T-helper 2 cell treated with Interferon-gamma antibody and Interleukin-4, amounts not matched to agents 5 μg/mL and 100 μg/mL, for 36 hours (primary cell): Measurements from ENCODE around the gene XPA.
"Not testable (repeated sequence)": the region's sequence is repeated elsewhere in the genome, so short reads cannot be mapped to it uniquely, and the experiment has no call there.

ENCODE experiments used
- DNase-seq: peaks from one replicate; pipeline ENCODE4 v3.0.0; 2021; ENCODE audit warnings: low spot score
- H3K27ac Mint-ChIP-seq: one replicate; pipeline ENCODE4 v1.8.0; 2021; ENCODE audit warnings: mild to moderate bottlenecking, mixed read lengths
- H3K27me3 Mint-ChIP-seq: one replicate; pipeline ENCODE4 v1.8.0; 2021; ENCODE audit warnings: low read depth, mixed read lengths
- H3K36me3 Mint-ChIP-seq: one replicate; pipeline ENCODE4 v1.8.0; 2021; ENCODE audit warnings: low read depth, mixed read lengths
- H3K4me1 Mint-ChIP-seq: one replicate; pipeline ENCODE4 v1.8.0; 2021; ENCODE audit warnings: low read depth, mixed read lengths
- H3K4me3 Mint-ChIP-seq: one replicate; pipeline ENCODE4 v1.8.0; 2022; ENCODE audit warnings: mild to moderate bottlenecking, moderate library complexity, mixed read lengths
- H3K9me3 Mint-ChIP-seq: one replicate; pipeline ENCODE4 v1.8.0; 2021; ENCODE audit warnings: mixed read lengths

The XPA gene

GRCh38 chr9:97696803-97697601, at the start of gene XPA:
Gene XPA (minus strand): TSS chr9:97697340. CDS start chr9:97697292, 48 bp downstream.
- Mint-ChIP-seq H3K36me3 (peaks cover 20% of the 10 kb centered on the region), H3K4me1 (peaks cover 46% of the 10 kb centered on the region), H3K27me3 (no peaks in the 10 kb centered on the region), H3K9me3 (no peaks in the 10 kb centered on the region), H3K4me3 (peak within 1 kb of the TSS; percentile 92), H3K27ac (peak within 1 kb of the TSS; percentile 87)
- peak; percentile 98 for DNase-seq

- Mint-ChIP-seq H3K9me3 (no peaks in the 10 kb centered on the region), H3K27ac (no peak overlapping the region), H3K4me3 (no peak overlapping the region), H3K27me3 (peaks cover 64% of the 10 kb centered on the region), H3K4me1 (peaks cover 6% of the 10 kb centered on the region), H3K36me3 (no peaks in the 10 kb centered on the region)
- DNase-seq, result no peak
These were observed 47.9 kb upstream of the XPA start for GRCh38 chr9:97744710-97745708.

- not testable (repeated sequence) for H3K4me3 Mint-ChIP-seq, H3K27ac Mint-ChIP-seq, H3K9me3 Mint-ChIP-seq, DNase-seq, H3K4me1 Mint-ChIP-seq, H3K36me3 Mint-ChIP-seq
- H3K27me3 Mint-ChIP-seq, result peaks cover 66% of the 10 kb centered on the region
These were observed 46.9 kb upstream of the XPA start for GRCh38 chr9:97744025-97744424.

- Mint-ChIP-seq H3K36me3 (no peaks in the 10 kb centered on the region), H3K27me3 (peaks cover 69% of the 10 kb centered on the region), H3K4me3 (no peak overlapping the region), H3K4me1 (peaks cover 6% of the 10 kb centered on the region), H3K27ac (no peak overlapping the region), H3K9me3 (no peaks in the 10 kb centered on the region)
- no peak for DNase-seq
These were observed 45.4 kb upstream of the XPA start for GRCh38 chr9:97742545-97742944.

- Mint-ChIP-seq H3K4me1 (peaks cover 6% of the 10 kb centered on the region), H3K9me3 (no peaks in the 10 kb centered on the region), H3K36me3 (no peaks in the 10 kb centered on the region), H3K27me3 (peaks cover 67% of the 10 kb centered on the region), H3K27ac (no peak overlapping the region), H3K4me3 (no peak overlapping the region)
- DNase-seq, result no peak
These were observed 44.8 kb upstream of the XPA start for GRCh38 chr9:97741947-97742346.

- DNase-seq, result peak; percentile 15
- H3K27me3 Mint-ChIP-seq, result peaks cover 64% of the 10 kb centered on the region
- H3K4me1 Mint-ChIP-seq, result peaks cover 6% of the 10 kb centered on the region
- H3K27ac Mint-ChIP-seq, result no peak overlapping the region
- H3K9me3 Mint-ChIP-seq, result no peaks in the 10 kb centered on the region
- peak overlapping the region; percentile 54 for H3K4me3 Mint-ChIP-seq
- H3K36me3 Mint-ChIP-seq, result no peaks in the 10 kb centered on the region
These were observed 44.0 kb upstream of the XPA start for GRCh38 chr9:97740848-97741821.

GRCh38 chr9:97737429-97737828, 40.3 kb upstream of the XPA start:
- no peak overlapping the region for H3K27ac Mint-ChIP-seq
- H3K27me3 Mint-ChIP-seq, result peaks cover 36% of the 10 kb centered on the region
- H3K9me3 Mint-ChIP-seq, result no peaks in the 10 kb centered on the region
- no peaks in the 10 kb centered on the region for H3K36me3 Mint-ChIP-seq
- peaks cover 3% of the 10 kb centered on the region for H3K4me1 Mint-ChIP-seq
- no peak for DNase-seq
- no peak overlapping the region for H3K4me3 Mint-ChIP-seq

- no peak for DNase-seq
These were observed 38.0 kb upstream of the XPA start for GRCh38 chr9:97735070-97735600.

GRCh38 chr9:97726716-97727115, 29.6 kb upstream of the XPA start:
- no peaks in the 10 kb centered on the region for H3K9me3 Mint-ChIP-seq
- no peak for DNase-seq
- no peak overlapping the region for H3K27ac Mint-ChIP-seq
- H3K4me1 Mint-ChIP-seq, result no peaks in the 10 kb centered on the region
- no peaks in the 10 kb centered on the region for H3K36me3 Mint-ChIP-seq
- no peak overlapping the region for H3K4me3 Mint-ChIP-seq
- H3K27me3 Mint-ChIP-seq, result peaks cover 40% of the 10 kb centered on the region

More at GRCh38 chr9:97735070-97735600, 38.0 kb upstream of the XPA start:
- H3K4me1 Mint-ChIP-seq, result no peaks in the 10 kb centered on the region
- H3K27ac Mint-ChIP-seq, result no peak overlapping the region
- peaks cover 25% of the 10 kb centered on the region for H3K27me3 Mint-ChIP-seq
- no peaks in the 10 kb centered on the region for H3K36me3 Mint-ChIP-seq
- H3K4me3 Mint-ChIP-seq, result no peak overlapping the region
- no peaks in the 10 kb centered on the region for H3K9me3 Mint-ChIP-seq

- no peak overlapping the region for H3K27ac Mint-ChIP-seq
- no peaks in the 10 kb centered on the region for H3K4me1 Mint-ChIP-seq
- no peak overlapping the region for H3K4me3 Mint-ChIP-seq
- DNase-seq, result no peak
- H3K36me3 Mint-ChIP-seq, result no peaks in the 10 kb centered on the region
- peaks cover 4% of the 10 kb centered on the region for H3K9me3 Mint-ChIP-seq
- peaks cover 45% of the 10 kb centered on the region for H3K27me3 Mint-ChIP-seq
These were observed 26.7 kb upstream of the XPA start for GRCh38 chr9:97723819-97724218.

- no peak for DNase-seq
- peaks cover 46% of the 10 kb centered on the region for H3K27me3 Mint-ChIP-seq
- H3K27ac Mint-ChIP-seq, result no peak overlapping the region
- no peak overlapping the region for H3K4me3 Mint-ChIP-seq
- peaks cover 4% of the 10 kb centered on the region for H3K9me3 Mint-ChIP-seq
- H3K4me1 Mint-ChIP-seq, result peaks cover 1% of the 10 kb centered on the region
- no peaks in the 10 kb centered on the region for H3K36me3 Mint-ChIP-seq
These were observed 25.2 kb upstream of the XPA start for GRCh38 chr9:97722331-97722730.

GRCh38 chr9:97721396-97721795, 24.3 kb upstream of the XPA start:
- H3K9me3 Mint-ChIP-seq, result peaks cover 4% of the 10 kb centered on the region
- no peak overlapping the region for H3K4me3 Mint-ChIP-seq

GRCh38 chr9:97717866-97718265, 20.7 kb upstream of the XPA start:
- Mint-ChIP-seq H3K27ac (no peak overlapping the region), H3K9me3 (peaks cover 4% of the 10 kb centered on the region), H3K4me3 (no peak overlapping the region), H3K27me3 (peaks cover 33% of the 10 kb centered on the region), H3K4me1 (peaks cover 17% of the 10 kb centered on the region), H3K36me3 (no peaks in the 10 kb centered on the region)
- DNase-seq, result no peak

More at GRCh38 chr9:97721396-97721795, 24.3 kb upstream of the XPA start:
- no peak for DNase-seq
- no peak overlapping the region for H3K27ac Mint-ChIP-seq
- peaks cover 3% of the 10 kb centered on the region for H3K4me1 Mint-ChIP-seq
- no peaks in the 10 kb centered on the region for H3K36me3 Mint-ChIP-seq
- H3K27me3 Mint-ChIP-seq, result peaks cover 48% of the 10 kb centered on the region
